Measurements from ENCODE around the gene FBXO5.
A peak's percentile ranks its signal among the peaks of the same experiment; 100 is the strongest.

The FBXO5 gene, protein sequence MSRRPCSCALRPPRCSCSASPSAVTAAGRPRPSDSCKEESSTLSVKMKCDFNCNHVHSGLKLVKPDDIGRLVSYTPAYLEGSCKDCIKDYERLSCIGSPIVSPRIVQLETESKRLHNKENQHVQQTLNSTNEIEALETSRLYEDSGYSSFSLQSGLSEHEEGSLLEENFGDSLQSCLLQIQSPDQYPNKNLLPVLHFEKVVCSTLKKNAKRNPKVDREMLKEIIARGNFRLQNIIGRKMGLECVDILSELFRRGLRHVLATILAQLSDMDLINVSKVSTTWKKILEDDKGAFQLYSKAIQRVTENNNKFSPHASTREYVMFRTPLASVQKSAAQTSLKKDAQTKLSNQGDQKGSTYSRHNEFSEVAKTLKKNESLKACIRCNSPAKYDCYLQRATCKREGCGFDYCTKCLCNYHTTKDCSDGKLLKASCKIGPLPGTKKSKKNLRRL

DNA sequence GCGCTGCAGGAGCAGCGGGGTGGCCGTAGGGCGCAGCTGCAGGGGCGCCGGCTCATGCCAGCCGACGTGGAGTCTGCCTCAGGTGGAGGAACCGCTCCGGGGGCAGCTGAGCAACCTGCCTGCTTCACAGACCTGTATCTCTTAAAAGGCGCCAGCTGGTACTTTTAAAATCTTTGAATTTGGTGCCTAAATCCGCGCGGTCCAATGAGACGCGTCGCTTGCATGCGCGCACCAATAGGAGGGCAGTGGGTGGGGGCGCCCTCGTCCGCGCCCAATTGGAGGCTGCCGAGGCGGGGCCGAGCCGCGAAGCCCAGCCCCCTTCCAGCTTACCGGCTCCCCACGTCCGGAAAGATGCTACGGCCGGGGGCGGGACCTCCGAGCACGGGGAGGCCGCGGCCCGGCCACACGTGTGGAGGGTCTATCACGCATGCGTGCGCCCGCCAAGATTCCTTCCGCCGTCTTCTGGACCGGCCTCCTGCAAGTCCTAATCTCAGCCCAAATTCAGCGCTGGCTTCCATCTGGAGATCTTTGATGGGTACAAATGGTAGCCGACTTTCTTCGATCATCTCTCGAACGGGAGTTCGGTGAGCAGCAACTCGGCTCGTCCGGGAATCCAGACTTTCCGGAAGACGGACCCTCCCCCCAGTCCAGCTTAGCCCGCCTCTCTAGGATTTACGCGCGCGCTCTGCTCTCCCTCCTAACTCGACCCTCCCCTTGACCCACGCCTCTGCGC, at the start of gene FBXO5:
FBXO5 (minus strand) TSS at position 138 of the 733 bp plus-strand sequence; CDS start at position 56, 82 bp downstream.
- peaks cover 6% of the 10 kb centered on the region for H3K4me1 ChIP-seq (ENCODE audit: control insufficient read depth, insufficient read depth, low read length)

DNA sequence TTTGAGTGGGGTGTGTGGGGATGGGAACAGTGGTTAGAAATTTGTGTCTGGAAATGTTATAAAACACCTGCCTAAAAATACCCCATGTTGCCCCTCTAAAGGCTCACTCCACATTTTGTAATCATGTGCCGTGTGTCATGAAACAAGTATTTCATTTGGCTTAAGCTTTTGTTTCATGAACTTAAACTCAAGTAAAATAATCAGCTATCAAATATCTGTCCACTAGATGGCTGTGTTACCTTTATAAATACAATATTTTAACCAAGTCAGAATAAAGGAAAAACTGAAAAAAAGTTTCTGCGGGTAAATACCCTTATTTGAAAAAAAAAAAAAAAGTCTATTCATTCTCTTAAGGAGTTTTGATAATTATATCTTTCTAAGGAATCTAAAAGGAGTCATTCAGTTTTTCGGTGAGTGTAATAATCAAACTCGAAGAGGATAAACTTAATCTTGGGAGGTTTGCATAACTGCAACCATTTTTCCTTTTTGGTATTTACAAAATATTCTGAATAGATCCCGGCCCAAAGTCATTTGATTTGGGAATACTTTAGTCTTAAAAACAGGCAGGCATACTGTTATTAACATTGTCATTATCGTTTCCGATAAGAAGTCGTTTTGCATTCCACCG, 49.5 kb upstream of the FBXO5 start:
- H3K4me1 ChIP-seq (ENCODE audit: control insufficient read depth, insufficient read depth, low read length): no peaks in the 10 kb centered on the region
- no peaks in the 10 kb centered on the region for H3K27me3 ChIP-seq (ENCODE audit: control insufficient read depth, insufficient read depth, low read length)
- H3K36me3 ChIP-seq (ENCODE audit: control insufficient read depth, insufficient read depth, low read length): no peaks in the 10 kb centered on the region
- no peaks in the 10 kb centered on the region for H3K9me3 ChIP-seq (ENCODE audit: control insufficient read depth, low read length)
- no peak overlapping the region for H3K9ac ChIP-seq (ENCODE audit: low read length)
- no peak overlapping the region for H3K4me3 ChIP-seq (ENCODE audit: low read length)

More for the DNA sequence above, at the start of gene FBXO5:
- H3K4me3 ChIP-seq (ENCODE audit: low read length): peak within 1 kb of the TSS; percentile 57
- H3K27me3 ChIP-seq (ENCODE audit: control insufficient read depth, insufficient read depth, low read length): no peaks in the 10 kb centered on the region
- H3K36me3 ChIP-seq (ENCODE audit: control insufficient read depth, insufficient read depth, low read length): no peaks in the 10 kb centered on the region
- H3K9me3 ChIP-seq (ENCODE audit: control insufficient read depth, low read length): no peaks in the 10 kb centered on the region
- peak within 1 kb of the TSS; percentile 56 for H3K9ac ChIP-seq (ENCODE audit: low read length)

DNA sequence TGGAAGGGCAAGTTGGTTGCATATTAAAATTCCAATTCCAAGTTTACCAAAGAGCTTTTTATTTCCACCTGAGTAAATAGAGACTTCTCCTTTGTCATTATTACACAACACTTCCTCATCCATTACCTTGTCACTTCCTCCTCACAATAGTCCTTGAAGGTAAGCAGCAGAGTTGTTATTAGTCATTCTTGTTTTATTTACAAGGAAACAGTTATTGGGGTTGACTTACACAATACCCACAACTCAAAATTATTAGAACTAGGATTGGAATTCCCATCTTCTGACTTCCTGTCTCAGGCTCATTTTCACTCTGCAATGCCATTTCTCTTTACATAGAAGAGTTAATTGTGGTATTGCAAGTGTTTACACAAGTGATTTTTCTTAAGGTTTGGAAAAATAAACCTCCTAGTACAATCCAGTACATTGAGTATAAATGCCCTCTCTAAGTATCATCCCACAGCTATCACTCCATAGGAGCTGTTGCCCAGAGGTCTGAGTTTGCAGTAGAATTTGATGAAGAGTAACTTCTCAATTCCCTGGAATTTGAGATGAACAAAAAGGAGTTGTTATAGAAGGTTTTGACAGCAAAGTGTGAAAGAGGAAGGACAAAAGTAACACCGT, 48.6 kb upstream of the FBXO5 start:
- H3K9ac ChIP-seq (ENCODE audit: low read length): no peak overlapping the region
- H3K4me3 ChIP-seq (ENCODE audit: low read length): no peak overlapping the region
- no peaks in the 10 kb centered on the region for H3K27me3 ChIP-seq (ENCODE audit: control insufficient read depth, insufficient read depth, low read length)
- H3K4me1 ChIP-seq (ENCODE audit: control insufficient read depth, insufficient read depth, low read length): no peaks in the 10 kb centered on the region
- H3K9me3 ChIP-seq (ENCODE audit: control insufficient read depth, low read length): no peaks in the 10 kb centered on the region
- H3K36me3 ChIP-seq (ENCODE audit: control insufficient read depth, insufficient read depth, low read length): no peaks in the 10 kb centered on the region

DNA sequence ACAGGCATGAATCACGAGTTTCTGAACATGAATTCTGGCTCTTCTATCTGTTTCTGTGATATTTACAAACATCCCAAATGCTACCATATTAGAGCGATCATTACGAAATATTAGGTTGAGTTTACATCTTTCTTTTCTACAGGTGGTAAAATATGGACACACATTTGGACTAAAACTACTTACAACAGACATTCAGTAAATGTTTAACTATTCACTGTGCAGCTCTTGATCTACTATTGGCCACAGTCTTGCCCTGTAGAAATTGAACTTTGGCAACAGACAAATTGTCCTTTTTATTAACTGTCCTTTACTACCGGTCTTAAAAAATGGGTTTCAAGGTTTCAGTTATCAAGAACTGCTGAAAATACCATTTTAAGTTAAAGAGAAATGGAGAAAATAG, 46.1 kb upstream of the FBXO5 start:
- Histone ChIP-seq H3K9me3 (ENCODE audit: control insufficient read depth, low read length) (no peaks in the 10 kb centered on the region), H3K27me3 (ENCODE audit: control insufficient read depth, insufficient read depth, low read length) (no peaks in the 10 kb centered on the region), H3K9ac (ENCODE audit: low read length) (no peak overlapping the region), H3K4me3 (ENCODE audit: low read length) (no peak overlapping the region), H3K4me1 (ENCODE audit: control insufficient read depth, insufficient read depth, low read length) (no peaks in the 10 kb centered on the region), H3K36me3 (ENCODE audit: control insufficient read depth, insufficient read depth, low read length) (no peaks in the 10 kb centered on the region)

DNA sequence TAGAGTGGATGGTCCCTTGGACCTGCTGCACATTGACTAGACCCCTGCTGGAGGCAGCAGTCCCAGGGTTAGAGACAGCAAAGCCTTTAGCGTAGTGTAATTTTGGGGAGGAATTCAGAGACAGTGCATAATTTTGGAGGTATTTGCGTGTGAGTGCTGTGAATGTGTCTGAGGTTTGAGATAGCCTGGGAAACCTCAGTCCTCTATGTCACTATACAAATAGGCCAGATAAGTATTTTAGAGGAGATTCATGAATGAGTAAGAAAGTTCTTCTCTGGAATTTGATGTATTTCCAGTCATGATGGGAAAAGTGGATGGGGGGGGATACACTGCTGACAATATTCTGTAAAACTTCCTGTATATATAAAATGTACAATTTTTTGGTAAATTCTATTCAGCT, 45.4 kb upstream of the FBXO5 start:
- Histone ChIP-seq H3K4me1 (ENCODE audit: control insufficient read depth, insufficient read depth, low read length) (no peaks in the 10 kb centered on the region), H3K36me3 (ENCODE audit: control insufficient read depth, insufficient read depth, low read length) (no peaks in the 10 kb centered on the region), H3K9ac (ENCODE audit: low read length) (no peak overlapping the region), H3K9me3 (ENCODE audit: control insufficient read depth, low read length) (no peaks in the 10 kb centered on the region), H3K4me3 (ENCODE audit: low read length) (no peak overlapping the region), H3K27me3 (ENCODE audit: control insufficient read depth, insufficient read depth, low read length) (no peaks in the 10 kb centered on the region)

DNA sequence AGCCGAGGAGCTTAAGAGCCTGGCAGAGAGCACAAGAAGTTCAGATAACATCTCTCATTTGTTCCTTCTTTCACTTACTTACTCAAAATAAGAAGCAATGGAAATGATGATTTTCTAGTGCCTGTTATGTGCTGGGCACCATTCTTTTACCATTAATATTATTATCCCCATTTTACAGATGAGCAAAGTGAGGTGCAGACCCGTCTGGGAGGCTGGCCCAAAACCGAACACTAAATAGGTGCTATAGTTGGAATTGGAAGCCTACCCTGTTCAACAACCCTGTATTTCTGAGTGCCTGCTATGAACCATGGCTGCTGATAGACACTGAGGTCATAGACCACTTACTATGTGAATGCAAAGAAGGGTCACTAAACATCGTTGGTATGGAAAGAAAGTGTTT, 44.6 kb upstream of the FBXO5 start:
- Histone ChIP-seq H3K9ac (ENCODE audit: low read length) (no peak overlapping the region), H3K4me3 (ENCODE audit: low read length) (no peak overlapping the region), H3K27me3 (ENCODE audit: control insufficient read depth, insufficient read depth, low read length) (no peaks in the 10 kb centered on the region), H3K4me1 (ENCODE audit: control insufficient read depth, insufficient read depth, low read length) (no peaks in the 10 kb centered on the region), H3K36me3 (ENCODE audit: control insufficient read depth, insufficient read depth, low read length) (no peaks in the 10 kb centered on the region), H3K9me3 (ENCODE audit: control insufficient read depth, low read length) (no peaks in the 10 kb centered on the region)

DNA sequence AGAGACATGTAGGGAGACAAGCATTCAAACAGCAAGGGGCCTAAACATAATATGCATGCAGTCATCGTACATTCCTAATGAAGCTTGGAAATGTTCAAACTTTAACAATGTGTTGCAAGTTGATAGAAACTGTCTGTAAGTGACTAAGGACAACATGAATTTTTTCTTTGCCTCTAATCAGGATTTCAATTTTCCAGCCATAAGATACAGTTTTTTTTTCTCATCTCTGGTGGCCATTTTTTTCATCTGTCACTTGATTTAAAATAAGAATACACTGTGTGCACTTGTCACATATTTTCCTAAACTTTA, 41.8 kb upstream of the FBXO5 start:
- Histone ChIP-seq H3K9ac (ENCODE audit: low read length) (no peak overlapping the region), H3K36me3 (ENCODE audit: control insufficient read depth, insufficient read depth, low read length) (no peaks in the 10 kb centered on the region)

DNA sequence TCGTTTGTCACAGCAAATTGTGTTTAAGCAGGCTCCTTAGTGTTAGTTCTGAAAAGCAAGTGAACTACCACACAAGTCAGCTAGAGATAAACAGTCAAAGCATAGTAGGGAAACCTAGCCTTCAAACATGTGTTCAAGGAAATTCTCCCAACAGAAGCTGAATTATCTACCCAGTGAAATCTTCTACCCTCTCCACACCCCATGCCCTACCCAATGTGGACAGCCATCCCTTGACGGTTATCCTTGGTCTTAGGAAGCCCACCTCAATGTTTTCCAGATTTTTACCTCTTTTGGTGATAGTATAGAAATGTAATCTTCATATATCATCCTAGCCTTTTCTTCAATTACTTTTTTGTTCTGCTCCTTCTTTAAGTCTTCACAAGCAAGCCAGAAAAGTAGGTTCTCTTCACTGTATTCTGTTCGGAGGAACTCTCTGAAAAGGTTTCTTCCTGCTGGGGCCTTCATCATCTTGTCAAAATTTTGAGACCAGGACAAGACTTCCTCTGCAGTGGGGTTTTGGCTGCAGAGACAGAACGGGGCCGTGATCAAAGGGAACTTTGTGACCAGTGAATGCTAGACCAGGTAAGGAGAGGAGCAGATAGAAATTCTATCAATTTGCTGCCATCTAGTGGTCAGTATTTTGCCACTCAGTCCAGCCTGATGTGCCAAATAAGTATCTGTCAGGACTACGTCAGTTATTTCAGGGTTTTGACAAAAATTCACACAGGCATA, 41.3 kb upstream of the FBXO5 start:
- no peaks in the 10 kb centered on the region for H3K4me1 ChIP-seq (ENCODE audit: control insufficient read depth, insufficient read depth, low read length)
- no peaks in the 10 kb centered on the region for H3K36me3 ChIP-seq (ENCODE audit: control insufficient read depth, insufficient read depth, low read length)
- no peaks in the 10 kb centered on the region for H3K27me3 ChIP-seq (ENCODE audit: control insufficient read depth, insufficient read depth, low read length)
- no peak overlapping the region for H3K4me3 ChIP-seq (ENCODE audit: low read length)
- H3K9me3 ChIP-seq (ENCODE audit: control insufficient read depth, low read length): no peaks in the 10 kb centered on the region
- no peak overlapping the region for H3K9ac ChIP-seq (ENCODE audit: low read length)

More for the DNA sequence above, 41.8 kb upstream of the FBXO5 start:
- no peaks in the 10 kb centered on the region for H3K27me3 ChIP-seq (ENCODE audit: control insufficient read depth, insufficient read depth, low read length)
- H3K4me3 ChIP-seq (ENCODE audit: low read length): no peak overlapping the region
- H3K9me3 ChIP-seq (ENCODE audit: control insufficient read depth, low read length): no peaks in the 10 kb centered on the region
- H3K4me1 ChIP-seq (ENCODE audit: control insufficient read depth, insufficient read depth, low read length): no peaks in the 10 kb centered on the region

DNA sequence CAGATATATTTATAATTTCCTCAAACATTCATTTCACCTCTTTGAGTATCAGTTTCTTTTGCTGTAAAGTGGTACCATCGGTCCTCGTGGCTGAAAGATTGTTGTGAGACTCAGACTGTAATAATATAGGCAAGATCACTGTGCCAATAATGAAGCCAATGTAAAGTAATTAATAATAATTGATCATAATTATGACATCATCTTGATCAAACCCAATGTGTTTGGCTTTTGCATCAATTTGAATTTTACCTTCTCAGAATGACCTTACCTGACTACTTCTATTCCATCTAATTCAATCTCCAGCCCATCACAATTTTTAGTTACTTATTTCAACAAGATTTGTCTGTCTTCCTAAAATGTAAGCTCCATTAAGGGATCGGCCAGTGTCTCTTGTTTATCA, 35.5 kb upstream of the FBXO5 start:
- H3K27me3 ChIP-seq (ENCODE audit: control insufficient read depth, insufficient read depth, low read length): no peaks in the 10 kb centered on the region
- no peaks in the 10 kb centered on the region for H3K4me1 ChIP-seq (ENCODE audit: control insufficient read depth, insufficient read depth, low read length)
- H3K9me3 ChIP-seq (ENCODE audit: control insufficient read depth, low read length): no peaks in the 10 kb centered on the region
- H3K9ac ChIP-seq (ENCODE audit: low read length): no peak overlapping the region
- no peaks in the 10 kb centered on the region for H3K36me3 ChIP-seq (ENCODE audit: control insufficient read depth, insufficient read depth, low read length)
- no peak overlapping the region for H3K4me3 ChIP-seq (ENCODE audit: low read length)

DNA sequence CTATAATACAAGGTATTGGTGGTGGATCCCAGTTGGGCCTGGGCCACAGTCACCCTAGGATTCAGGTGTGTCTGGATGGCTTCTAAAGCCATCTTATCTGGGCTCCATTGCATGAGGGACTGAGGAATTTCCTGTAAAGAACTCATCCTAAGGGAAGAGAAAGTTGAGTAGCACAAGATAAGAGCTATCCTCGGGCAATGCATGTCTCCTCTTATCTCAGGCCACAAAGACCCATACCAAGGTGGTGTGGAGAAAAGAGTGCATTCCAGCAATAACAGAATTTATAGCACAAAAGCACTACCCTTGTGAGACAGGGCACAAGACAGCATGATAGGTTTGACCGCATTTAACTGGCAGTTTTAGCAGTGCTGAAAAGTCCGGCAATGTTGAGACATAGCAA, 34.0 kb upstream of the FBXO5 start:
- H3K36me3 ChIP-seq (ENCODE audit: control insufficient read depth, insufficient read depth, low read length): no peaks in the 10 kb centered on the region
- no peaks in the 10 kb centered on the region for H3K27me3 ChIP-seq (ENCODE audit: control insufficient read depth, insufficient read depth, low read length)
- no peak overlapping the region for H3K4me3 ChIP-seq (ENCODE audit: low read length)
- no peaks in the 10 kb centered on the region for H3K4me1 ChIP-seq (ENCODE audit: control insufficient read depth, insufficient read depth, low read length)
- H3K9ac ChIP-seq (ENCODE audit: low read length): no peak overlapping the region
- H3K9me3 ChIP-seq (ENCODE audit: control insufficient read depth, low read length): no peaks in the 10 kb centered on the region

DNA sequence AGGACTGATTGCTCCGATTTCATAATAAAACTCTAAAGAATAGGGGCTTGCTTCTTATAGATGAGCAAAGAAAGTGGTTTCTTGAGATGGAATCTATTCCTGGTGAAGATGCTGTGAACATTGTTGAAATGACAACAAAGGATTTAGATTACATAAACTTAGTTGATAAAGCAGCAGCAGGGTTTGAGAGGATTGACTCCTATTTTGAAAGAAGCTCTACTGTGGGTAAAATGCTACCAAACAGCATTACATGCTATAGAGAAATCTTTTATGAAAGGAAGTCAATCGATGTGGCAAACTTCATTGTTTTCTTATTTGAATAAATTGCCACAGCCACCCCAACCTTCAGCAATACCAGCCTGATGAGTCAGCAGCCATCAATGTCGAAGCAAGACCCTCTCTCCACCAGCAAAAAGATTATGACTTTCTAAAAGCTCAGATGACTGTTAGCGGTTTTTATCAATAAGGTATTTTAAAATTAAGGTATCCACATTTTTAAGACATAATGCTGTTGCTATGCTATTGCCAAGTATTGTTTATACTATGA, 32.3 kb upstream of the FBXO5 start:
- H3K9ac ChIP-seq (ENCODE audit: low read length): no peak overlapping the region
- no peaks in the 10 kb centered on the region for H3K4me1 ChIP-seq (ENCODE audit: control insufficient read depth, insufficient read depth, low read length)
- H3K9me3 ChIP-seq (ENCODE audit: control insufficient read depth, low read length): no peaks in the 10 kb centered on the region
- H3K4me3 ChIP-seq (ENCODE audit: low read length): no peak overlapping the region
- no peaks in the 10 kb centered on the region for H3K36me3 ChIP-seq (ENCODE audit: control insufficient read depth, insufficient read depth, low read length)
- H3K27me3 ChIP-seq (ENCODE audit: control insufficient read depth, insufficient read depth, low read length): no peaks in the 10 kb centered on the region

Data from mucosa of stomach (tissue), 1 donor.